Gastrocnemius medialis (tissue), 4 donors: ENCODE measurements around the gene LPAR4. TPM values are rescaled to one million over a fixed set of nuclear protein-coding genes. Genes with fewer than 3 reads are reported as not detected.
A peak's percentile ranks its signal among the peaks of the same experiment; 100 is the strongest.

ENCODE experiments used
- ATAC-seq, 2 donors: fragments of 150-250 bp; one replicate each; pipeline ENCODE4 v1.9.1; 2016
- DNase-seq, 2 donors: peaks; one replicate each; pipeline ENCODE4 v3.0.0-alpha.2; 2019
- H3K27ac ChIP-seq, 4 donors: fragments of 200-600 bp; sonication (generic); 1 replicate in 1 of 4; 2 replicates in 3 of 4; pipeline ENCODE4 v1.5.1; 2016 to 2018; ENCODE audit warnings: mild to moderate bottlenecking in 2 of 4, moderate library complexity in 1 of 4
- H3K27me3 ChIP-seq, 3 donors: fragments of 200-600 bp; sonication (generic) in 2 of 3; 1 replicate in 1 of 3; 2 replicates in 2 of 3; pipeline versions ENCODE4 v1.5.1 to v1.6.0; 2016 to 2019; ENCODE audit warnings: mild to moderate bottlenecking in 1 of 3, moderate library complexity in 1 of 3
- H3K36me3 ChIP-seq, 2 donors: fragments of 200-600 bp; sonication (generic) in 1 of 2; one replicate each; pipeline ENCODE4 v1.5.1; 2017 to 2018
- H3K4me1 ChIP-seq, 2 donors: fragments of 200-600 bp; sonication (generic) in 1 of 2; one replicate each; pipeline ENCODE4 v1.5.1; 2016 to 2017; ENCODE audit warnings: mild to moderate bottlenecking in 2 of 2
- H3K4me3 ChIP-seq, 4 donors: fragments of 200-600 bp; sonication (generic) in 3 of 4; 1 replicate in 1 of 4; 2 replicates in 3 of 4; pipeline ENCODE4 v1.5.1; 2016 to 2019; ENCODE audit warnings: mild to moderate bottlenecking in 2 of 4
- H3K9me3 ChIP-seq, 3 donors: fragments of 200-600 bp; sonication (generic) in 2 of 3; 1 replicate in 1 of 3; 2 replicates in 2 of 3; pipeline ENCODE4 v1.5.1; 2016 to 2019
- CTCF ChIP-seq, 5 experiments: fragments of 450-650 bp in 3 of 5; fragments of 200-600 bp in 2 of 5; sonication (generic) in 2 of 5; IDR thresholded peaks in 4 of 5; conservative IDR thresholded peaks in 1 of 5; 1 replicate in 4 of 5; 2 replicates in 1 of 5; pipeline ENCODE4 v1.5.1; 2016 to 2019; ENCODE audit warnings: antibody characterized with exemption in 5 of 5, mild to moderate bottlenecking in 3 of 5, moderate library complexity in 3 of 5
- POLR2A ChIP-seq, 2 donors: fragments of 450-650 bp; IDR thresholded peaks; one replicate each; pipeline ENCODE4 v1.6.1; 2017; ENCODE audit warnings: antibody characterized with exemption in 2 of 2, mild to moderate bottlenecking in 2 of 2, moderate library complexity in 2 of 2
- in situ Hi-C, 4 donors: fragments of 200-750 bp; cut with MboI; loops; one replicate each; pipeline versions ENCODE4 v1.15.0 to v1.8.0; 2017; ENCODE audit warnings: low sequenced_read_pairs in 4 of 4
- intact Hi-C: fragments of 100-400 bp; cut with DNase I; formaldehyde crosslinking; loops from one replicate; pipeline ENCODE4 v1.15.1; 2023; ENCODE audit warnings: low total_unique reads
- total RNA-seq, 4 donors: library from RNA; depleted of rRNA; stranded (reverse); fragments of >200 nt; gene quantifications; one replicate each; pipeline versions ENCODE4 v1.1.0 to v1.2.3, GENCODE V29; 2016

Gene LPAR4, protein sequence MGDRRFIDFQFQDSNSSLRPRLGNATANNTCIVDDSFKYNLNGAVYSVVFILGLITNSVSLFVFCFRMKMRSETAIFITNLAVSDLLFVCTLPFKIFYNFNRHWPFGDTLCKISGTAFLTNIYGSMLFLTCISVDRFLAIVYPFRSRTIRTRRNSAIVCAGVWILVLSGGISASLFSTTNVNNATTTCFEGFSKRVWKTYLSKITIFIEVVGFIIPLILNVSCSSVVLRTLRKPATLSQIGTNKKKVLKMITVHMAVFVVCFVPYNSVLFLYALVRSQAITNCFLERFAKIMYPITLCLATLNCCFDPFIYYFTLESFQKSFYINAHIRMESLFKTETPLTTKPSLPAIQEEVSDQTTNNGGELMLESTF
- total RNA-seq, result under 1 TPM in 1 of 4 donors, not detected in 3; 0.22 TPM

DNA sequence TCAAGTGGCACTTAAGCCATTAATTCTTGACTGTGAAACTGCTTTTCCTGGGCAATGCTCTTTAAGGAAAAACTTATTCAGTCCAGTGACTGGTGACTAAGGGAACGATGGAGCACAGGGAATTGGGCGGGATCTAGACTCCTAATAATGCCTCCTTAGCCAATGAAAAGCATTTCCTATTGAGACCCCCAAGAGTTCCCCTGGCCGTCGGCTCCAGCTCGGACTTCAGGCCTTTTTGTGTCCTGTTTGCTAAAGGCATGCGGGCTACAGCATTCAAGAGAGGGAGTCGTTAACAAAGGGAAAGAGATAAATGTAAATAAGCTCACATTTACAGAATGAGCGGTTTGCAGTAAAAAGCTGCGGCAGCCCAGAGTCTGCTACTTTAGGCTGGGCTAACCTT, at the start of gene LPAR4:
Gene LPAR4 (plus strand): TSS at position 232 of the 400 bp plus-strand sequence. CDS start 7,150 bp downstream, outside the sequence.
- intact Hi-C loops, result no loop called here
- TF ChIP-seq POLR2A (IDR thresholded peaks at IDR 0.05), result no peak
- TF ChIP-seq CTCF (IDR thresholded peaks at IDR 0.05 in 4 of 5, conservative IDR thresholded peaks at IDR 0.05 in 1 of 5), result no peak
- H3K4me1 ChIP-seq, result no peaks in the 10 kb centered on the region
- H3K27ac ChIP-seq, result no peak within 1 kb of the TSS
- H3K36me3 ChIP-seq, result no peaks in the 10 kb centered on the region
- no peaks in the 10 kb centered on the region for H3K9me3 ChIP-seq
- in situ Hi-C loops, result no loop called here
- ATAC-seq (no peak), DNase-seq (no peak)
- H3K4me3 ChIP-seq, result peak within 1 kb of the TSS in 2 of 4 donors; percentile 17 to 19
- H3K27me3 ChIP-seq, result no peaks in the 10 kb centered on the region

- Histone ChIP-seq H3K9me3 (no peaks in the 10 kb centered on the region), H3K27ac (no peak overlapping the region), H3K36me3 (no peaks in the 10 kb centered on the region), H3K4me3 (no peak overlapping the region), H3K27me3 (no peaks in the 10 kb centered on the region), H3K4me1 (no peaks in the 10 kb centered on the region)
- DNase-seq (no peak), ATAC-seq (no peak)
- TF ChIP-seq POLR2A (IDR thresholded peaks at IDR 0.05), result no peak
- TF ChIP-seq CTCF (IDR thresholded peaks at IDR 0.05 in 4 of 5, conservative IDR thresholded peaks at IDR 0.05 in 1 of 5), result no peak
- intact Hi-C loops (no loop called here), in situ Hi-C loops (no loop called here)
Measured at GRCh38 chrX:78706071-78706470, 41.4 kb upstream of the LPAR4 start.

- no peaks in the 10 kb centered on the region for H3K9me3 ChIP-seq
- in situ Hi-C loops (no loop called here), intact Hi-C loops (no loop called here)
- no peaks in the 10 kb centered on the region for H3K36me3 ChIP-seq
- no peak for TF ChIP-seq CTCF (IDR thresholded peaks at IDR 0.05 in 4 of 5, conservative IDR thresholded peaks at IDR 0.05 in 1 of 5)
- TF ChIP-seq POLR2A (IDR thresholded peaks at IDR 0.05), result no peak
- no peaks in the 10 kb centered on the region for H3K27me3 ChIP-seq
- no peak overlapping the region for H3K27ac ChIP-seq
- ATAC-seq (no peak), DNase-seq (no peak)
- H3K4me3 ChIP-seq, result no peak overlapping the region
- H3K4me1 ChIP-seq, result no peaks in the 10 kb centered on the region
Measured at GRCh38 chrX:78708262-78708661, 39.3 kb upstream of the LPAR4 start.

GRCh38 chrX:78708816-78709215, 38.7 kb upstream of the LPAR4 start:
- ATAC-seq (no peak), DNase-seq (peak in 1 of 2 donors; percentile 10)
- intact Hi-C loops, result no loop called here
- H3K4me1 ChIP-seq, result no peaks in the 10 kb centered on the region
- H3K4me3 ChIP-seq, result no peak overlapping the region
- no peaks in the 10 kb centered on the region for H3K36me3 ChIP-seq
- in situ Hi-C loops, result no loop called here
- no peaks in the 10 kb centered on the region for H3K9me3 ChIP-seq
- no peak for TF ChIP-seq CTCF (IDR thresholded peaks at IDR 0.05 in 4 of 5, conservative IDR thresholded peaks at IDR 0.05 in 1 of 5)
- no peak for TF ChIP-seq POLR2A (IDR thresholded peaks at IDR 0.05)
- H3K27me3 ChIP-seq, result no peaks in the 10 kb centered on the region
- H3K27ac ChIP-seq, result no peak overlapping the region
